ENCODE data around the gene WDR82.

WDR82 gene

DNA sequence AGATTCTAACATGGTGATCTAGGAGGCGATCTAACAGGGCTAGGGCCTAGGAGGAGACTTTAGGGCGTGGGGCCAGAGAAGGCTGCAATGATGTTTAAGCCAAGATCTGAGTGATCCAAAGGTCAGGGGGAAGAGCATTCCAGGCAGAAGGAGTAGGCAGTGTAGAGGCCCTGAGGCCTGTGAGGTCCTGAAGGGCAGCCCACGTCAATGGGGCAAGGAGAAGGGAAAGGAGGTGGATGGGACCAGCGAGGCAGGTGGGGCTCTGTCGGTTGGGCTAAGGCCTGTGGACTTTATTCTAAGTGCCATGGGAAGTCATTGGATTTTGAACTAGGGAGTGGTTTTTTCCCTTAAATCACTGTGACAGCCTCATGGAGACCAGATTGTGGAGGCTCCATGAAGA is 27.5 kb upstream of the WDR82 start:
- H3K27me3 ChIP-seq (ENCODE audit: insufficient read depth, low read depth), result no peaks in the 10 kb centered on the region
- peaks cover 35% of the 10 kb centered on the region for H3K4me1 ChIP-seq (ENCODE audit: low read depth, poor library complexity, severe bottlenecking)
- H3K79me2 ChIP-seq (ENCODE audit: insufficient read depth, low read depth), result no peaks in the 10 kb centered on the region
- H2AFZ ChIP-seq (ENCODE audit: low read depth), result no peak overlapping the region
- no peak overlapping the region for H3K4me3 ChIP-seq (IDR thresholded peaks at IDR 0.05; ENCODE audit: insufficient read depth, low read depth, low read length)
- H4K20me1 ChIP-seq (ENCODE audit: insufficient read depth), result no peaks in the 10 kb centered on the region
- H3K4me2 ChIP-seq, result no peak overlapping the region
- no peaks in the 10 kb centered on the region for H3K36me3 ChIP-seq (ENCODE audit: insufficient read depth)
- H3K9ac ChIP-seq, result no peak overlapping the region
- TF ChIP-seq, protein P1, sequence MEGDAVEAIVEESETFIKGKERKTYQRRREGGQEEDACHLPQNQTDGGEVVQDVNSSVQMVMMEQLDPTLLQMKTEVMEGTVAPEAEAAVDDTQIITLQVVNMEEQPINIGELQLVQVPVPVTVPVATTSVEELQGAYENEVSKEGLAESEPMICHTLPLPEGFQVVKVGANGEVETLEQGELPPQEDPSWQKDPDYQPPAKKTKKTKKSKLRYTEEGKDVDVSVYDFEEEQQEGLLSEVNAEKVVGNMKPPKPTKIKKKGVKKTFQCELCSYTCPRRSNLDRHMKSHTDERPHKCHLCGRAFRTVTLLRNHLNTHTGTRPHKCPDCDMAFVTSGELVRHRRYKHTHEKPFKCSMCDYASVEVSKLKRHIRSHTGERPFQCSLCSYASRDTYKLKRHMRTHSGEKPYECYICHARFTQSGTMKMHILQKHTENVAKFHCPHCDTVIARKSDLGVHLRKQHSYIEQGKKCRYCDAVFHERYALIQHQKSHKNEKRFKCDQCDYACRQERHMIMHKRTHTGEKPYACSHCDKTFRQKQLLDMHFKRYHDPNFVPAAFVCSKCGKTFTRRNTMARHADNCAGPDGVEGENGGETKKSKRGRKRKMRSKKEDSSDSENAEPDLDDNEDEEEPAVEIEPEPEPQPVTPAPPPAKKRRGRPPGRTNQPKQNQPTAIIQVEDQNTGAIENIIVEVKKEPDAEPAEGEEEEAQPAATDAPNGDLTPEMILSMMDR (conservative IDR thresholded peaks at IDR 0.05; ENCODE audit: low read depth, low read length), result no peak
- H3K27ac ChIP-seq, result no peak overlapping the region

DNA sequence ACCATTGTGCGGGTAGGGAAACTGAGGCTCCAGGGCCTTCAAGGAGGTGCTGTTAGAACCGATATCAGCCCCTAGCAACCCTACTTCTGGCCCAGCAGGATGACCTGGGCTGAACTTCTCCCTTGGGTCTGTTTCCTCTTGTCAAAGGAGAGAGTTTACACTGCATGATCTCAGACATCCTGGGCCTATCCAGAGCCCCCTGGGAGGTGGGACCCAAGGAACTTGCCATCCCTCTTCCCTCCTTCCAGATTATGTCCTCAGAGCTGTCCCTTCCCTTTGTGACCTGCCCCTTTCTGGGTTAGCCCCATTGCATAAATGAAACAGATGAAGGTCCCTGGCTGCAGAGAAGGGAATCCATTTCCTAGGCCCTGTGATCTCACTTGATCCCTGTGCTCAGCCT is 25.4 kb upstream of the WDR82 start:
- H3K4me2 ChIP-seq, result no peak overlapping the region
- no peaks in the 10 kb centered on the region for H4K20me1 ChIP-seq (ENCODE audit: insufficient read depth)
- peaks cover 15% of the 10 kb centered on the region for H3K4me1 ChIP-seq (ENCODE audit: low read depth, poor library complexity, severe bottlenecking)
- no peaks in the 10 kb centered on the region for H3K79me2 ChIP-seq (ENCODE audit: insufficient read depth, low read depth)
- TF ChIP-seq, protein P1 (conservative IDR thresholded peaks at IDR 0.05; ENCODE audit: low read depth, low read length), result no peak
- no peaks in the 10 kb centered on the region for H3K27me3 ChIP-seq (ENCODE audit: insufficient read depth, low read depth)
- no peak overlapping the region for H3K4me3 ChIP-seq (IDR thresholded peaks at IDR 0.05; ENCODE audit: insufficient read depth, low read depth, low read length)
- no peak overlapping the region for H3K27ac ChIP-seq
- no peak overlapping the region for H2AFZ ChIP-seq (ENCODE audit: low read depth)
- no peaks in the 10 kb centered on the region for H3K36me3 ChIP-seq (ENCODE audit: insufficient read depth)
- no peak overlapping the region for H3K9ac ChIP-seq

DNA sequence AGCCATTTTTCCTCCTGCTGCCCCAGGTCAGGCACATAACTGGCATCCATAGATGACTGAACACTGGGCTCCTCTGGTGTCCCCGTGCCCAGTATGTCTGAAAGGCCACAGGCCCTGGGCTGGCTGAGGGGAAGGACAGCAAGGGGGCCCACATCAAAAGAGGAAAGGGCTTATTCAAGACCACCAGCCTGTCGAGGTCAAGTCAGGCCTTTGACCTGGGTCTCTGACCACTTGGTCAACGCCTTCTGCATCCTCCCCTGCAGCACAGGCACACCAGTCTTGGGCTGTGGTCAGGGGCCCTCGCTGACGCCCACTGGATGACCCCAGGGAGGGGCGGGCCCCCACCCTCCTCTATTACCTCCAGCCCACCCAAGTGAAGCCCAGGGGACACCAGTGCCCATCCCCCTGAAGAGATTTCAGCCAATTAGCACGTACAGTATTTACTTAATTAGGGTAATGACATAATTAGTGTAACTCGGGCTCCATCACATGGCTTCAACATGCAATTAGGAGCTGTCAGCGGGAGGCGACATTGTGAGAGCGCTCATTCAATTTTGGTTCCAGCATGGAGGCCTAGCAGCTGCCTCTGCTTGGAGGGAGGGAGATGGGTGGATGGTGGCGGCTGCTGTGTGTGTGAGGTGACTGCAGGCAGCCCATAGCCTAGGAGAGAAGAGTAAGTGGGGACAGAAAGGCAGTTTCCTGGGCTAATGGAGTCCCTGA is 24.1 kb upstream of the WDR82 start:
- no peaks in the 10 kb centered on the region for H4K20me1 ChIP-seq (ENCODE audit: insufficient read depth)

DNA sequence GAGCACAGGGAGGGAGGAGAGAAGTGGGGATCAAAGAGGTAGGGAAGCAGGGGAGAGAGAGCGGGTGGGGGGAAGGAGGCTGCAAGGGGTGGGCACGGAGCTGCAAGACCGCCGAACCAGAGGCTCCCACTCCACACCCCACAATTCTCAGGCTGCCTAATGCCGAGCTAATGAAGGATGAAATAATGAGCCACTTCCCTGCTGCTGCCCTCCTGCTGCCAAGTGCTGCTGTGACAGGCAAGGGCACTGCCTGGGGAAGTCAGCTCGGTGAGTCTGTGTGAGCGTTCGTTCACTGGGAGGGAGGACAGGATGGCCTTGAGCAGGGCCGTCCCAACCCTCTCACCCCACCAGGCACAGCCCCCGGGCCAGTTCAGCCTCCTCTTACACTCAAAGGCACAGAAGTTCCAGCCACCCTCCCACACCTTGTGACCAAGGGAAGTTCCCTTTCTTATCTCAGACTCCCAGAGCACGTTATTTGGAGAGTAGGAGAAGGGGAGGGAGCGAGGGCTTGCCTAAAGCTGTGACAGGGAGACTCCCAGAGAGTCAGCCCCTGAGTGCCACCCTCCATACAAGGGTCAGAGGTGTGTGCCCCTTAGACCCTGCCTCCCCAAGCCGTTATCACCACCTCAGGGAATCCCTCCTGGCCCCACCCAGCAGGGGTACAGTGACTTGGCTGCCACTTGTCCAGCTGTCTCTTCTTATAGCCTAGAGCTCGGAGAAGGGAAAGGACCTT is 21.6 kb upstream of the WDR82 start:
- TF ChIP-seq, protein P1 (conservative IDR thresholded peaks at IDR 0.05; ENCODE audit: low read depth, low read length), result no peak
- no peaks in the 10 kb centered on the region for H3K36me3 ChIP-seq (ENCODE audit: insufficient read depth)
- no peak overlapping the region for H3K27ac ChIP-seq
- no peaks in the 10 kb centered on the region for H3K79me2 ChIP-seq (ENCODE audit: insufficient read depth, low read depth)
- H4K20me1 ChIP-seq (ENCODE audit: insufficient read depth), result no peaks in the 10 kb centered on the region
- H3K4me1 ChIP-seq (ENCODE audit: low read depth, poor library complexity, severe bottlenecking), result no peaks in the 10 kb centered on the region
- H3K4me3 ChIP-seq (IDR thresholded peaks at IDR 0.05; ENCODE audit: insufficient read depth, low read depth, low read length), result no peak overlapping the region
- H2AFZ ChIP-seq (ENCODE audit: low read depth), result no peak overlapping the region
- H3K4me2 ChIP-seq, result no peak overlapping the region
- H3K9ac ChIP-seq, result no peak overlapping the region
- no peaks in the 10 kb centered on the region for H3K27me3 ChIP-seq (ENCODE audit: insufficient read depth, low read depth)

More for the DNA sequence above, 24.1 kb upstream of the WDR82 start:
- H3K4me2 ChIP-seq, result no peak overlapping the region
- no peaks in the 10 kb centered on the region for H3K36me3 ChIP-seq (ENCODE audit: insufficient read depth)
- H3K79me2 ChIP-seq (ENCODE audit: insufficient read depth, low read depth), result no peaks in the 10 kb centered on the region
- H2AFZ ChIP-seq (ENCODE audit: low read depth), result no peak overlapping the region
- no peaks in the 10 kb centered on the region for H3K27me3 ChIP-seq (ENCODE audit: insufficient read depth, low read depth)
- peaks cover 3% of the 10 kb centered on the region for H3K4me1 ChIP-seq (ENCODE audit: low read depth, poor library complexity, severe bottlenecking)
- no peak overlapping the region for H3K27ac ChIP-seq
- TF ChIP-seq, protein P1 (conservative IDR thresholded peaks at IDR 0.05; ENCODE audit: low read depth, low read length), result no peak
- H3K4me3 ChIP-seq (IDR thresholded peaks at IDR 0.05; ENCODE audit: insufficient read depth, low read depth, low read length), result no peak overlapping the region
- H3K9ac ChIP-seq, result no peak overlapping the region

Data from KMS-11 (cell line).